Tibial nerve (tissue), 3 donors: ENCODE measurements around the gene MYRF.

Experiments used
- EP300 ChIP-seq, 2 donors: sonication (generic); formaldehyde crosslinking; IDR thresholded peaks; one replicate each; pipeline ENCODE4 v1.6.1; 2017; ENCODE audit warnings: antibody characterized with exemption in 2 of 2, mild to moderate bottlenecking in 1 of 2
- POLR2A ChIP-seq, 2 donors: fragments of 450-650 bp; IDR thresholded peaks; one replicate each; pipeline ENCODE4 v1.6.1; 2017; ENCODE audit warnings: antibody characterized with exemption in 2 of 2, mild to moderate bottlenecking in 2 of 2, moderate library complexity in 2 of 2

DNA sequence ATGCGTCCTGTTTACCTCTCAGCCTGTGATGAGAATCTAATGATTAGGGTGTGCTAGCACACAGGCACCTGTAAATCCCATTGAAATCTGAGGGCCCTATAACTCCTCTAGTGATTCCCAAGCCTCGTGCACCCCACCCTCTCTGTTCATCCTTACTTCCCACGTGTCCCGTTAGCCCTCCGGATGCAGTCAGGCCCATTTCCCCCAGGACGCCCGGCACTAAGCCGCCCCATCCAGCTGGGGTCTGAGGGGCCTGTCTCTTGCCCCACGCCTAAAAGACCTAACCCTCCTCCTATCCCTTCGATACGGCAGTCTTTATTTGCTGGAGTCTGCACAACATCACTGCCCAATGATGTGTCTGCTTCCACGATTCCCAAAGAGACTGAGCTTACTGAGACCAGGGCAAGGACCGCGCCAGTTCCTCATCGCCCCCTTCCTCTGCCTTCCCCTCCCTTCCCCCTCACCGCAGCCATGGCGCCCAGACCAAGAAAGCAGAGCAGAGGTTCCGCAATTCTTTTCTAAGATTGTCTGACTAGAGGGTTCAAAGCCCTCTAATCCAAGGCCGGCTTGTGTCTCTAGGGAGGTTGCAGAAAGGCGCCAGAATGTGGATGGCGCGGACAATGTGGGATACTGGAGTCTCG is 74.6 kb downstream of the MYRF start:
- TF ChIP-seq EP300 (IDR thresholded peaks at IDR 0.05) (no peak), POLR2A (IDR thresholded peaks at IDR 0.05) (no peak)
